GM12878 (cell line): ENCODE results near the gene UVRAG. TPM values are rescaled to one million over a fixed set of nuclear protein-coding genes. Genes with fewer than 3 reads are reported as not detected.

Experiments used
- ATAC-seq: fragments of 200-7000 bp; cut with Tn5 transposase; 3 replicates; pipeline ENCODE4 v1.9.1; 2020; ENCODE audit warnings: mild to moderate bottlenecking, moderate library complexity
- BruUV-seq: library from RNA; stranded (reverse); fragments of 400-500 nt; replicated peaks from 2 replicates; lab custom pipeline; 2021; lab: Mats Ljungman, UMichigan
- CTCF ChIA-PET: fragments of 300-600 bp; sonication (Branson Sonifier 250); formaldehyde crosslinking; extraction: SDS; loops from one replicate; lab custom pipeline; 2021; ENCODE audit warnings: inconsistent platforms; lab: Yijun Ruan, JAX
- POLR2A ChIA-PET: fragments of 350-600 bp; formaldehyde crosslinking; extraction: SDS; loops from one replicate; lab custom pipeline; 2021; ENCODE audit warnings: inconsistent platforms; lab: Charles Lee
- RAD21 ChIA-PET: fragments of 300-600 bp; sonication (Branson Sonifier 250); formaldehyde crosslinking; loops from one replicate; lab custom pipeline; 2023; ENCODE audit warnings: antibody characterized with exemption; ENCODE audit not compliant: unreplicated experiment; lab: Charles Lee
- SMC1A ChIA-PET: fragments of 300-600 bp; sonication (Branson Sonifier 250); formaldehyde crosslinking; loops from one replicate; lab custom pipeline; 2023; ENCODE audit not compliant: unreplicated experiment, uncharacterized antibody; lab: Charles Lee
- DNase-seq: peaks from one replicate; pipeline ENCODE4 v3.0.0-alpha.2; 2011; ENCODE audit warnings: low read depth, low spot score
- FAIRE-seq: peaks from 3 replicates; lab custom pipeline; 2011; peaks lifted over from hg19 to GRCh38; lab: Jason Lieb, UNC
- H2AFZ ChIP-seq: 2 replicates; pipeline ENCODE4 v1.6.0; 2011; ENCODE audit warnings: low read depth, low read length, control low read depth; ENCODE audit not compliant: control insufficient read depth
- H3K27ac ChIP-seq: 2 replicates; pipeline ENCODE4 v1.5.1; 2011; ENCODE audit warnings: control low read depth; ENCODE audit not compliant: control insufficient read depth, insufficient read depth
- H3K27me3 ChIP-seq, 2 experiments: replicated peaks in 1 of 2; 2 replicates each; pipeline versions ENCODE4 v1.6.0 to v1.6.1; 2011; ENCODE audit warnings: low read length in 1 of 2; ENCODE audit not compliant: control insufficient read depth in 2 of 2, insufficient read depth in 2 of 2
- H3K36me3 ChIP-seq, 2 experiments: 2 replicates each; pipeline ENCODE4 v1.5.1; 2011; ENCODE audit warnings: low read length in 1 of 2; ENCODE audit not compliant: control insufficient read depth in 2 of 2, insufficient read depth in 2 of 2
- H3K4me1 ChIP-seq: 2 replicates; pipeline ENCODE4 v1.6.1; 2011; ENCODE audit warnings: mild to moderate bottlenecking, low read length, moderate library complexity, mixed read lengths; ENCODE audit not compliant: control insufficient read depth, insufficient read depth
- H3K4me2 ChIP-seq: 2 replicates; pipeline ENCODE4 v1.6.0; 2011; ENCODE audit warnings: control low read depth; ENCODE audit not compliant: control insufficient read depth, insufficient read depth
- H3K4me3 ChIP-seq: fragments of 200-600 bp; sonication (generic); 2 replicates; pipeline ENCODE4 v1.5.1; 2016
- H3K79me2 ChIP-seq: 2 replicates; pipeline ENCODE4 v1.6.0; 2011; ENCODE audit warnings: low read length; ENCODE audit not compliant: control insufficient read depth, insufficient read depth
- H3K9ac ChIP-seq: 2 replicates; pipeline ENCODE4 v1.8.0; 2011; ENCODE audit warnings: low read length, control low read depth, mixed read lengths; ENCODE audit not compliant: control insufficient read depth, insufficient read depth
- H3K9me3 ChIP-seq: replicated peaks from 3 replicates; pipeline ENCODE4 v1.5.1; 2011; ENCODE audit warnings: mild to moderate bottlenecking, low read length; ENCODE audit not compliant: control insufficient read depth, insufficient read depth
- H4K20me1 ChIP-seq: 2 replicates; pipeline ENCODE4 v1.6.0; 2011; ENCODE audit not compliant: control insufficient read depth, insufficient read depth
- ETV6 ChIP-seq, 2 experiments: fragments of 450-650 bp in 1 of 2; IDR thresholded peaks in 1 of 2; conservative IDR thresholded peaks in 1 of 2; 2 replicates each; pipeline ENCODE4 v1.6.1; 2014; ENCODE audit warnings: antibody characterized with exemption in 1 of 2, borderline replicate concordance in 1 of 2, low read depth in 1 of 2, mild to moderate bottlenecking in 1 of 2, moderate library complexity in 1 of 2
- EZH2 ChIP-seq: IDR thresholded peaks from 2 replicates; pipeline ENCODE4 v1.6.1; 2012; ENCODE audit warnings: low read depth, mild to moderate bottlenecking, control low read depth, inconsistent platforms, low read length, borderline replicate concordance; ENCODE audit not compliant: control insufficient read depth
- FOXM1 ChIP-seq: IDR thresholded peaks from 2 replicates; pipeline ENCODE4 v1.6.1; 2012; ENCODE audit warnings: low read depth, mild to moderate bottlenecking, inconsistent platforms, low read length, moderate library complexity
- HDGF ChIP-seq: fragments of 450-650 bp; IDR thresholded peaks from 2 replicates; pipeline ENCODE4 v1.6.1; 2016; ENCODE audit warnings: antibody characterized with exemption
- IKZF2 ChIP-seq, 2 experiments: fragments of 450-650 bp; IDR thresholded peaks; 2 replicates each; pipeline ENCODE4 v1.6.1; 2017; ENCODE audit warnings: mild to moderate bottlenecking in 2 of 2, moderate library complexity in 2 of 2
- NR2C2 ChIP-seq: IDR thresholded peaks from 2 replicates; pipeline ENCODE4 v1.6.1; 2011; ENCODE audit warnings: borderline replicate concordance, low read depth; ENCODE audit not compliant: control insufficient read depth, insufficient read length
- SREBF2 ChIP-seq: IDR thresholded peaks from 2 replicates; pipeline ENCODE4 v1.6.1; 2012; ENCODE audit warnings: mild to moderate bottlenecking, low read length
- STAT3 ChIP-seq: IDR thresholded peaks from 2 replicates; pipeline ENCODE4 v1.6.1; 2011; ENCODE audit warnings: low read depth, low read length, improper control_type of control experiment
- SUPT20H ChIP-seq: IDR thresholded peaks from 2 replicates; pipeline ENCODE4 v1.6.1; 2011; ENCODE audit warnings: low read depth, mild to moderate bottlenecking, low read length, moderate library complexity, borderline replicate concordance; ENCODE audit not compliant: control insufficient read depth
- WRNIP1 ChIP-seq: IDR thresholded peaks from 2 replicates; pipeline ENCODE4 v1.6.1; 2011; ENCODE audit warnings: low read depth, low read length, improper control_type of control experiment, borderline replicate concordance
- YBX1 ChIP-seq: fragments of 450-650 bp; IDR thresholded peaks from 2 replicates; pipeline ENCODE4 v1.6.1; 2016; ENCODE audit warnings: antibody characterized with exemption
- ZNF207 ChIP-seq: fragments of 450-650 bp; IDR thresholded peaks from 2 replicates; pipeline ENCODE4 v1.6.1; 2014; ENCODE audit warnings: antibody characterized with exemption, mild to moderate bottlenecking, borderline replicate concordance
- ZSCAN29 ChIP-seq: fragments of 450-650 bp; IDR thresholded peaks from 2 replicates; pipeline ENCODE4 v1.6.1; 2017; ENCODE audit warnings: mild to moderate bottlenecking, moderate library complexity
- WGBS: methylation state at CpG from one replicate; pipeline ENCODE4 v1.1.6; 2016; ENCODE audit warnings: low lambda C conversion rate; ENCODE audit not compliant: insufficient replicate concordance, insufficient coverage; ENCODE audit errors: missing lambda C conversion rate; 5-methylcytosine and 5-hydroxymethylcytosine counted together
- in situ Hi-C: fragments of 300-500 bp; cut with MboI; formaldehyde crosslinking; loops from 9 replicates; pipeline ENCODE4 v1.14.3; 2018; ENCODE audit warnings: mixed read lengths
- intact Hi-C: fragments of 100-400 bp; cut with micrococcal nuclease; formaldehyde crosslinking; loops from one replicate; pipeline ENCODE4 v1.14.2; 2022; ENCODE audit not compliant: unreplicated experiment
- polyA plus RNA-seq, 11 experiments: library from polyadenylated mRNA; depleted of rRNA in 4 of 11; unstranded in 6 of 11; stranded (reverse) in 5 of 11; fragments of >200 nt; fragmentation: Nextera tagmentation in 4 of 11; fragmentation: Illumina TruSeq in 1 of 11; extraction: Ambion mirVana in 4 of 11; extraction: Trizol in 1 of 11; gene quantifications; 1 replicate in 1 of 11; 2 replicates in 10 of 11; pipeline versions ENCODE4 v1.2.1 to v1.2.3, GENCODE V29; 2011 to 2016; ENCODE audit warnings: inconsistent platforms in 2 of 11, missing spikeins in 2 of 11, low read depth in 1 of 11
- total RNA-seq, 4 experiments: library from RNA; depleted of rRNA in 3 of 4; stranded (reverse); fragments of >200 nt in 3 of 4; fragmentation: Illumina TruSeq in 1 of 4; extraction: Trizol in 1 of 4; gene quantifications; 2 replicates each; pipeline versions ENCODE4 v1.2.1 to v1.2.3, GENCODE V29; 2013 to 2021
- TF ChIP-seq, protein P1 (sequence below): fragments of 450-650 bp; IDR thresholded peaks from 2 replicates; pipeline ENCODE4 v1.6.1; 2016; ENCODE audit warnings: mild to moderate bottlenecking, moderate library complexity, borderline replicate concordance
- TF ChIP-seq, protein P2 (sequence below): IDR thresholded peaks from 2 replicates; pipeline ENCODE4 v1.6.1; 2012; ENCODE audit warnings: low read depth, low read length, improper control_type of control experiment
- TF ChIP-seq, protein P3 (sequence below): IDR thresholded peaks from 2 replicates; pipeline ENCODE4 v1.6.1; 2012; ENCODE audit warnings: low read depth, low read length, improper control_type of control experiment
- TF ChIP-seq, protein P4 (sequence below), 3 experiments: IDR thresholded peaks in 2 of 3; conservative IDR thresholded peaks in 1 of 3; 2 replicates each; pipeline ENCODE4 v1.5.1; 2011; ENCODE audit warnings: low read depth in 3 of 3, low read length in 3 of 3, mild to moderate bottlenecking in 3 of 3, control low read depth in 2 of 3, moderate library complexity in 2 of 3, inconsistent platforms in 1 of 3, mixed read lengths in 1 of 3; ENCODE audit not compliant: control insufficient read depth in 2 of 3, insufficient read depth in 1 of 3; ENCODE audit errors: extremely low read depth in 1 of 3

The UVRAG gene
- total and polyA plus RNA-seq, 10 of the 15 experiments (the other 5 are each of a cell fraction or from before 2014, with no cell fraction given), result 7.0 to 43.4 (median 37.0) TPM

DNA sequence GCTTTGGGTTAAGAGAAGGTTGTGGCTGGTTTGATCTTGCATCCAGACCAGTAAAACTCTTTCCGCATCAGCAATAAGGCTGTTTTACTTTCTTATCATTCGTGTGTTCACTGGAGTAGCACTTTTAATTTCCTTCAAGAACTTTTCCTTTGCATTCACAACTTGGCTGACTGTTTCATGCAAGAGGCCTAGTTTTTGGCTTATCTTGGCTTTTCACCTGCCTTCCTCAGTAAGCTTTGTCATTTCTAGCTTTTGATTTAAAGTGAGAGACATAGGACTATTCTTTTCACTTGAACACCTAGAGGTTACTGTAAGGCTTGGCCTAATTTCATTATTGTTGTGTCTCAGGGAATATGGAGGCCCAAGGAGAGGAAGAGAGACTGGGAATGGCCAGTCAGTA is 144.5 kb downstream of the UVRAG start:
- in situ Hi-C loops, result no loop called here
- TF ChIP-seq ZSCAN29 (no peak), ETV6 (conservative IDR thresholded peaks at IDR 0.05 in 1 of 2, IDR thresholded peaks at IDR 0.05 in 1 of 2; ENCODE audit: borderline replicate concordance in 1 of 2, low read depth in 1 of 2) (no peak), NR2C2 (no peak), SREBF2 (no peak), WRNIP1 (no peak), YBX1 (no peak), ZNF207 (no peak), EZH2 (no peak), FOXM1 (no peak), SUPT20H (no peak), STAT3 (no peak), HDGF (no peak), IKZF2 (IDR thresholded peaks at IDR 0.05) (no peak)
- TF ChIP-seq, protein P1, sequence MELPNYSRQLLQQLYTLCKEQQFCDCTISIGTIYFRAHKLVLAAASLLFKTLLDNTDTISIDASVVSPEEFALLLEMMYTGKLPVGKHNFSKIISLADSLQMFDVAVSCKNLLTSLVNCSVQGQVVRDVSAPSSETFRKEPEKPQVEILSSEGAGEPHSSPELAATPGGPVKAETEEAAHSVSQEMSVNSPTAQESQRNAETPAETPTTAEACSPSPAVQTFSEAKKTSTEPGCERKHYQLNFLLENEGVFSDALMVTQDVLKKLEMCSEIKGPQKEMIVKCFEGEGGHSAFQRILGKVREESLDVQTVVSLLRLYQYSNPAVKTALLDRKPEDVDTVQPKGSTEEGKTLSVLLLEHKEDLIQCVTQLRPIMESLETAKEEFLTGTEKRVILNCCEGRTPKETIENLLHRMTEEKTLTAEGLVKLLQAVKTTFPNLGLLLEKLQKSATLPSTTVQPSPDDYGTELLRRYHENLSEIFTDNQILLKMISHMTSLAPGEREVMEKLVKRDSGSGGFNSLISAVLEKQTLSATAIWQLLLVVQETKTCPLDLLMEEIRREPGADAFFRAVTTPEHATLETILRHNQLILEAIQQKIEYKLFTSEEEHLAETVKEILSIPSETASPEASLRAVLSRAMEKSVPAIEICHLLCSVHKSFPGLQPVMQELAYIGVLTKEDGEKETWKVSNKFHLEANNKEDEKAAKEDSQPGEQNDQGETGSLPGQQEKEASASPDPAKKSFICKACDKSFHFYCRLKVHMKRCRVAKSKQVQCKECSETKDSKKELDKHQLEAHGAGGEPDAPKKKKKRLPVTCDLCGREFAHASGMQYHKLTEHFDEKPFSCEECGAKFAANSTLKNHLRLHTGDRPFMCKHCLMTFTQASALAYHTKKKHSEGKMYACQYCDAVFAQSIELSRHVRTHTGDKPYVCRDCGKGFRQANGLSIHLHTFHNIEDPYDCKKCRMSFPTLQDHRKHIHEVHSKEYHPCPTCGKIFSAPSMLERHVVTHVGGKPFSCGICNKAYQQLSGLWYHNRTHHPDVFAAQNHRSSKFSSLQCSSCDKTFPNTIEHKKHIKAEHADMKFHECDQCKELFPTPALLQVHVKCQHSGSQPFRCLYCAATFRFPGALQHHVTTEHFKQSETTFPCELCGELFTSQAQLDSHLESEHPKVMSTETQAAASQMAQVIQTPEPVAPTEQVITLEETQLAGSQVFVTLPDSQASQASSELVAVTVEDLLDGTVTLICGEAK, result no peak
- TF ChIP-seq, protein P2, sequence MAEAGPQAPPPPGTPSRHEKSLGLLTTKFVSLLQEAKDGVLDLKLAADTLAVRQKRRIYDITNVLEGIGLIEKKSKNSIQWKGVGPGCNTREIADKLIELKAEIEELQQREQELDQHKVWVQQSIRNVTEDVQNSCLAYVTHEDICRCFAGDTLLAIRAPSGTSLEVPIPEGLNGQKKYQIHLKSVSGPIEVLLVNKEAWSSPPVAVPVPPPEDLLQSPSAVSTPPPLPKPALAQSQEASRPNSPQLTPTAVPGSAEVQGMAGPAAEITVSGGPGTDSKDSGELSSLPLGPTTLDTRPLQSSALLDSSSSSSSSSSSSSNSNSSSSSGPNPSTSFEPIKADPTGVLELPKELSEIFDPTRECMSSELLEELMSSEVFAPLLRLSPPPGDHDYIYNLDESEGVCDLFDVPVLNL, result no peak
- TF ChIP-seq, protein P3, sequence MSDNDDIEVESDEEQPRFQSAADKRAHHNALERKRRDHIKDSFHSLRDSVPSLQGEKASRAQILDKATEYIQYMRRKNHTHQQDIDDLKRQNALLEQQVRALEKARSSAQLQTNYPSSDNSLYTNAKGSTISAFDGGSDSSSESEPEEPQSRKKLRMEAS, result no peak
- TF ChIP-seq, protein P4, sequence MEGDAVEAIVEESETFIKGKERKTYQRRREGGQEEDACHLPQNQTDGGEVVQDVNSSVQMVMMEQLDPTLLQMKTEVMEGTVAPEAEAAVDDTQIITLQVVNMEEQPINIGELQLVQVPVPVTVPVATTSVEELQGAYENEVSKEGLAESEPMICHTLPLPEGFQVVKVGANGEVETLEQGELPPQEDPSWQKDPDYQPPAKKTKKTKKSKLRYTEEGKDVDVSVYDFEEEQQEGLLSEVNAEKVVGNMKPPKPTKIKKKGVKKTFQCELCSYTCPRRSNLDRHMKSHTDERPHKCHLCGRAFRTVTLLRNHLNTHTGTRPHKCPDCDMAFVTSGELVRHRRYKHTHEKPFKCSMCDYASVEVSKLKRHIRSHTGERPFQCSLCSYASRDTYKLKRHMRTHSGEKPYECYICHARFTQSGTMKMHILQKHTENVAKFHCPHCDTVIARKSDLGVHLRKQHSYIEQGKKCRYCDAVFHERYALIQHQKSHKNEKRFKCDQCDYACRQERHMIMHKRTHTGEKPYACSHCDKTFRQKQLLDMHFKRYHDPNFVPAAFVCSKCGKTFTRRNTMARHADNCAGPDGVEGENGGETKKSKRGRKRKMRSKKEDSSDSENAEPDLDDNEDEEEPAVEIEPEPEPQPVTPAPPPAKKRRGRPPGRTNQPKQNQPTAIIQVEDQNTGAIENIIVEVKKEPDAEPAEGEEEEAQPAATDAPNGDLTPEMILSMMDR (IDR thresholded peaks at IDR 0.05 in 2 of 3, conservative IDR thresholded peaks at IDR 0.05 in 1 of 3; ENCODE audit: control insufficient read depth in 2 of 3, extremely low read depth in 1 of 3, insufficient read depth in 1 of 3, low read depth in 3 of 3, low read length in 3 of 3), result no peak

More for the DNA sequence above, 144.5 kb downstream of the UVRAG start:
- no peak overlapping the region for H3K27ac ChIP-seq
- ChIA-PET CTCF (interaction anchor here (0.9 to 2.2 kb wide), 3 partner anchors 10 to 159 kb away, joined by 3 to 7 read pairs (median 4); no protein-coding TSS in a partner anchor), SMC1A (interaction anchor here (0.9 to 2.8 kb wide), 10 partner anchors 9 to 187 kb away, joined by 3 to 8 read pairs (median 3); no protein-coding TSS in a partner anchor), RAD21 (no interaction called here), POLR2A (interaction anchor here (1.8 kb wide), 1 partner anchor 16 kb away, joined by 5 read pairs; no protein-coding TSS in a partner anchor)
- H3K9ac ChIP-seq, result no peak overlapping the region
- no peaks in the 10 kb centered on the region; the same call in 2 of the 3 replicates for H3K9me3 ChIP-seq
- H3K27me3 ChIP-seq, result no peaks in the 10 kb centered on the region
- H3K4me1 ChIP-seq, result no peaks in the 10 kb centered on the region
- H3K4me3 ChIP-seq, result no peak overlapping the region
- no peaks in the 10 kb centered on the region for H4K20me1 ChIP-seq
- no peak overlapping the region for H2AFZ ChIP-seq
- H3K79me2 ChIP-seq, result peaks cover 15% of the 10 kb centered on the region
- peaks cover 0 to 9% of the 10 kb centered on the region in 2 experiments; a peak in 1 of 4 replicates for H3K36me3 ChIP-seq
- H3K4me2 ChIP-seq, result no peak overlapping the region
- WGBS, result 72% methylated on average over 2 of the region's 2 CpGs
- BruUV-seq, result no TSS peak
- ATAC-seq (no peak), DNase-seq (no peak), FAIRE-seq (no peak)
- intact Hi-C loops, result no loop called here
